ENCODE results near the gene ADSS2. TPM values are rescaled to one million over a fixed set of nuclear protein-coding genes. Genes with fewer than 3 reads are reported as not detected.

Gene ADSS2
- polyA plus RNA-seq, 6 donors from 2014 or later = 19.4 to 28.9 (median 25.8) TPM

DNA sequence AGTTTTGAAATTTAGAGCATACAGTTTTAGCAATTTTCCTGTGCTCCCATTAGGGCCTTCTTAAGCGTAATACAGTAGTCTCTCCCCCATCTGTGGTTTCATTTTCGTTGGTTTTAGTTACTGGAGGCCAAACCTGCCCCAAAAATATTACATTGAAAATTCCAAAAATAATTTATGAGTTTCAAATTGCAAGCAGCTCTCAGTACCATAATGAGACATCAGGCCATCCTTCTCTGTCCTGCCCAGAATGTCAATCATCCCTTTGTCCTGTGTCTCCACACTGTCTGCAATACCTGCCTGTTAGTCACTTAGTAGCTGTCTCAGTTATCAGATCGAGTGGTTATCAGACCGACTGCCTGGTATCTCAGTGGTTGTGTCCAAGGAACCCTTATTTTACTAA is 45.4 kb downstream of the ADSS2 start:
- Mint-ChIP-seq H3K27ac (peak overlapping the region in 2 of 6 donors; percentile 42 to 65), H3K36me3 (peaks cover 70 to 76% of the 10 kb centered on the region in 2 donors), H3K4me3 (no peak overlapping the region), H3K4me1 (peaks cover 0 to 2% (median 0%) of the 10 kb centered on the region in 3 donors), H3K27me3 (no peaks in the 10 kb centered on the region), H3K9me3 (peaks cover 7 to 31% (median 18%) of the 10 kb centered on the region in 7 donors)
- DNase-seq (no peak), ATAC-seq (ENCODE audit: low read depth in 2 of 2) (no peak)

DNA sequence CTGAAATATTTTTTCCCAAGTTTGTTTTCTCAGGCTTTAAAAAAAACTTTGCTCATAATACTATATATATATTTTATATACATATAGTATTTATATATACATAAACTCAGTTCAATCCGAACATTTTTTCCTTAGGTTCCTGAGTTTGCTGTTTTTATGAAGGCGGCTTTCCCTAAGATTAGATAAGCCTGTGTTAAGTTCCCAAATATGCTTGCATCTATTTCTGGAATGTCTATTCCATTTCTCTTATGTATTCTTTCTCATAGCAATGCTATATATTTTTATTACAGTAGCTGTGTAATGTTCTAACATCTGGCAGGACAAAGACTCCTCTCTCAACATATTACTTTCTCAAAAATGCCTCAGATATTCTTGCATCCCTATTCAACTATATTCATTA is 45.9 kb downstream of the ADSS2 start:
- H3K9me3 Mint-ChIP-seq = peaks cover 11 to 36% (median 23%) of the 10 kb centered on the region in 7 donors
- H3K4me1 Mint-ChIP-seq = peaks cover 0 to 2% (median 0%) of the 10 kb centered on the region in 3 donors
- DNase-seq = no peak
- no peaks in the 10 kb centered on the region for H3K27me3 Mint-ChIP-seq
- peaks cover 74 to 80% of the 10 kb centered on the region in 2 donors for H3K36me3 Mint-ChIP-seq
- no peak overlapping the region for H3K4me3 Mint-ChIP-seq
- ATAC-seq (ENCODE audit: low read depth in 2 of 2) = no peak
- H3K27ac Mint-ChIP-seq = no peak overlapping the region

DNA sequence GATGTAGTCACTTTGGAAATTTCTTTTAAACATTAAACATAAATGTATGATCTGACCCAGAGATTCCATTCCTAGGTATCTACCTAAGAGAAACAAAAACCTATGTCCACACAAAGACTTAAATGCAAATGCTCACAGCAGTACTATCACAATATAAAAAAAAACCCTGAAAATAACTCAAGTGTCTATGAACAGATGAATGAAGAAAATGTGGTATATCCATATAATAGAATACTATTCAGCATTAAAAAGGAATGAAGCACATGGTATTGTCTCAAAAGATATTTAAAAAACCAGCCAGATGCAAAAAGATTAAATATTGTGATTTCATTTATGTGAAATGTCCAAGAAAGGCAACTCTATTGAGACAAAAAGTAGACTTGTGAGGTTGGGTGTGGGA is 48.3 kb downstream of the ADSS2 start:
- Mint-ChIP-seq H3K27me3 (no peaks in the 10 kb centered on the region), H3K9me3 (peaks cover 11 to 38% (median 24%) of the 10 kb centered on the region in 7 donors), H3K27ac (no peak overlapping the region), H3K4me1 (peaks cover 0 to 4% (median 0%) of the 10 kb centered on the region in 3 donors), H3K36me3 (peaks cover 64 to 65% of the 10 kb centered on the region in 2 donors), H3K4me3 (no peak overlapping the region)
- ATAC-seq (ENCODE audit: low read depth in 2 of 2) (no peak), DNase-seq (no peak)

DNA sequence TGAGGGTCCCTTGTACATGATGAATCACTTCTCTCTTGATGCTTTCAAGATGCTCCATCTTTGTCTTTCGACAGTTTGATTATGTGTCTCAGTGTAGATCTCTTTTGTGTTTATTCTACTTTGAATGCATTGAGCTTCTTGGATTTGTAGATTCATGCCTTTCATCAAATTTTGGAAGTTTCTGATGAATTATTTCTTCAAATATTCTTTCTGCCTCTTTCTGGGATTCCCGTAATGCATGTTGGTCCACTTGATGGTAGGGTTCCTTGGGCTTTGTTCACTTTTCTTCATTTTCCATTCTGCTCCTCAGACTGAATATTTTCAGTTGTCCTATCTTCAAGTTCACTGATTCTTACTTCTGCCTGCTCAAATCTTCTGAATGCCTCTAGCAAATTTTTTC is 50.7 kb downstream of the ADSS2 start:
- Mint-ChIP-seq H3K4me3 (no peak overlapping the region), H3K9me3 (peaks cover 6 to 38% (median 24%) of the 10 kb centered on the region in 7 donors), H3K27me3 (no peaks in the 10 kb centered on the region), H3K4me1 (peaks cover 5 to 13% (median 12%) of the 10 kb centered on the region in 3 donors), H3K36me3 (peaks cover 44% of the 10 kb centered on the region in 2 donors), H3K27ac (peak overlapping the region in 2 of 6 donors; percentile 3 to 22)
- ATAC-seq (ENCODE audit: low read depth in 2 of 2) (no peak), DNase-seq (no peak)

DNA sequence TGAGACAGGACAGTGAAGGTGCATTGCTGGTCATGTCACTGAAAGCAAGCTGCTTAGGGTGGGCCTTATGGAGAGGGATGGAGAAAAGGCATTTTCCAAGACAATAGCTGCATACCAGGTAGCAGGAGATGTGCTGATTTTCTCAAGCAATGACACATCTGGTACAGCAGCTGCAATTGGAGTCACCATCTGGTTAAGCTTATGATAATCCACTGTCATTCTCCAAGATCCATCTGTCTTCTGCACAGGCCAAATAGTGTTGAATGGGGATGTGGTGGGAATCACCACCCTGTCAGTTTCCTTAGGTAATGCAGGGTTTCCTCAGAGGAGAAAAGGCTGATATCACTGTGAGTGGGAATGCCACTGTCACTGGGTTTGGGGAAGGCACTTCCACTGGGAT is 54.6 kb downstream of the ADSS2 start:
- Mint-ChIP-seq H3K27me3 (no peaks in the 10 kb centered on the region), H3K4me1 (peaks cover 5 to 13% (median 13%) of the 10 kb centered on the region in 3 donors), H3K9me3 (peaks cover 6 to 15% (median 13%) of the 10 kb centered on the region in 7 donors), H3K27ac (peak overlapping the region in 4 of 6 donors; percentile 0 to 72 (median 38)), H3K4me3 (no peak overlapping the region), H3K36me3 (peaks cover 14 to 15% of the 10 kb centered on the region in 2 donors)
- DNase-seq = no peak
- no peak for ATAC-seq (ENCODE audit: low read depth in 2 of 2)

DNA sequence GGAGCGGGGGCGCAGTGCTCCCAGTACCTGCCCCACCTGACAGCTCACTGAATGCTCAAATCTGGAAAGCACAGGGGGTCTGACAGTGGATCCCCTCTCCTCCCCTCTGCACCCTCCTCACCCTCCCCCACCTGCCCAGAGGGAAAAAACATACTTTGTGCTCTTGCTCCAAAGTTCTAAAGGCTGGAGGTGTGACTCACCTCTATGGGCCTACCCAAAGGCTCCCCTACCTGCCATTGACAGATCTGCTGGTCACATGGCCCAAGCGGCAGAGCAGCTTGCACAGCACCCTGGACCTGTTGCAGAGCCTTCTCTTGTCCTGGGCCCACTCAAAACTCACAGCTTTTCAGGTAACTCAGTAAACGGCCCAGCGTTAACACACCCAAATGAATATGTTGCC is 55.7 kb downstream of the ADSS2 start:
- no peaks in the 10 kb centered on the region for H3K27me3 Mint-ChIP-seq
- H3K4me1 Mint-ChIP-seq = peaks cover 5 to 13% (median 11%) of the 10 kb centered on the region in 3 donors
- DNase-seq = no peak
- peak overlapping the region in 3 of 6 donors; percentile 7 to 80 (median 36) for H3K27ac Mint-ChIP-seq
- ATAC-seq (ENCODE audit: low read depth in 2 of 2) = no peak
- no peak overlapping the region for H3K4me3 Mint-ChIP-seq
- peaks cover 3 to 4% of the 10 kb centered on the region in 2 donors for H3K36me3 Mint-ChIP-seq
- peaks cover 0 to 4% (median 2%) of the 10 kb centered on the region in 7 donors for H3K9me3 Mint-ChIP-seq

DNA sequence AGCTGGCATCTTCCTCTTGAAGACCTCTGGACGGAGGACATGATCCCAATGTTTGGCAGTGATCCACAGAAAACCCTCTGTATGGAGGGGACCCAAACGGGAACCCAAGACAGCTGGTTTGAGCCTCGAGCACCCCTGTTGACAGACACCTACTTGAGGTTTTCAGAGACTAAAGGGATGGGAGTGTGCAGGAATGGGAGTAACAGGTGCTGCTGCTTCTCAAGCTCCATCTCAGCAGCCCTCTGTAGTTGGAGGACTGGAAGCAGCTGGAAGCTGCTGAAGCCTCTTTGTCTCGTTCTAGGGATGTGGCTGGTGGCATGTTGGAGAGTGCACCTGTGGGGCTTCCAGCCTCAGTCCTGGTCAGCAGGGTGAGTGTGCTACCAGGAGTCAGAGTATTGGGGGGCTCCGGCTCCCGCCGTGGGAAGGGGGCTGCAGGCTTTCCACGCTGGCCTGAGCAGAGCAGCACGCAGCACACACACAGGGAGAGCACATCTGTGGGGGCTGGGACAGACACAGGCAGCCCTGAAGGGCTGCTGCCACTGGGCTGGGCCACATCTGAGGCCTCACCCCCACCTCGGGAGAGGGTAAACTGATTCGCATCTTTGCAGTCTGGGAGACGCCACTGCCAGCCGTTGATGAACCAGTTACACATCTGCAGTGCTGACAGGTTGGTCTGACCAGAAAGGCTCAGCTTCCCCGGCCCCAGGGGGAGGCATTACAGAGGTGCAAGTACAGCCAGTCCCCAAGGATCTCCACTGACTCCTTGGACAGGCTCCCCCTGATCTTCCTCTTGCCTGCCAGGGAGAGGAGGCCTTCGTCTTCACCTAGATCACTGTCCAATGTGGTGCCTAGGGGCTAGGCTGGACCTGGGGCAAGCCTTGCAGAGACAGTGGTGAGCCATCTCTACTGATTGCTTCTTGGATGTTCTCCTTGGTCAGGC is 56.6 kb downstream of the ADSS2 start:
- peaks cover 0 to 1% (median 0%) of the 10 kb centered on the region in 7 donors for H3K9me3 Mint-ChIP-seq

DNA sequence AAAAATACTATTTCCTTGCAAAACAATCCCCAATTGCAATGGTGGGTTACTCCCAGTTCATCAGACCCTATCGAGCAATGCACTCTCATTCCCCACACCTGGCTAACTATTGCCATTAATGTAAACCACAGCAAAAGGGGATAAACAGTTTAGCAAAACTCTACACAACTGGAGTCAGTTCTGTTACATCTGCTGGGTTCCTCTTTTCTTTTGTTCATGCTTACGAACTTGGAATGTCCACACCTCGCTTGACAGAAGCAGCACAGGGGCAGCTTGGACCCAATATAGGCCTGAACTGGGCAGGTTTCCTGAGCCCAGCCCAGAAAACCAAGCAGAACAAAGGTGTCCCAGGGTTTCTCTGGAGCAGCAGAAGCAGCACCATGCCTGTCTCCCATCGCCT is 57.4 kb downstream of the ADSS2 start:
- DNase-seq = no peak

More for the DNA sequence above, 56.6 kb downstream of the ADSS2 start:
- H3K27ac Mint-ChIP-seq = peak overlapping the region in 2 of 6 donors; percentile 59 to 84
- peaks cover 5 to 13% (median 9%) of the 10 kb centered on the region in 3 donors for H3K4me1 Mint-ChIP-seq
- ATAC-seq (ENCODE audit: low read depth in 2 of 2) = no peak
- H3K36me3 Mint-ChIP-seq = no peaks in the 10 kb centered on the region
- no peaks in the 10 kb centered on the region for H3K27me3 Mint-ChIP-seq
- no peak for DNase-seq
- H3K4me3 Mint-ChIP-seq = no peak overlapping the region

DNA sequence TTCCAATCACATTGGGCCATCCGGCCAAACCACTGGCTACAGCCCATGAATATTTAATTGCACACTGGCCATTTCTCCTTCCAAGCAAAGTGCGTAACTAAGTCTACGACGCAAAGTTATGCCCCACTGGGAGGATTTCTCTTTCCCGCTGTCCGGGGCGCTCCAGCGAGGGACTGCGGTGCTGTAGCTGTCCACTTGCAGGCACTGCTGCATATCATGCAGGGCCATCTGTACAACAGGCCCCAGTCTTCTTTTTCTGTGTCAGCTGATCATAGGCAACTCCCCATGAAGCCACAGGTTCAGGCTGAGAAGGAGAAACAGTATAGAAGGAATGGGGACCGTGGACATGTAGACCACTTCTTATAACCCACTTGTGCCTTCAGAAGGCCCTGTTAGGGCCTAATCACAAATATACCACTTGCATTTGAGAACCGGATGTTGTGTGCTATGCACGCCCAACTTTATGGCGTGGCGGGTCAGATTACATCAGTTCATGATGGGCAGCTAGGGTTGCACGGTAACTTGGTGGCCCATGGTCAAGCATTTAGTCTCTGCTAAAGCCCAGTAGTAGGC is 58.0 kb downstream of the ADSS2 start:
- H3K9me3 Mint-ChIP-seq = peaks cover 0 to 1% (median 0%) of the 10 kb centered on the region in 7 donors
- DNase-seq (no peak), ATAC-seq (ENCODE audit: low read depth in 2 of 2) (no peak)
- H3K27ac Mint-ChIP-seq = no peak overlapping the region
- no peaks in the 10 kb centered on the region for H3K27me3 Mint-ChIP-seq
- no peaks in the 10 kb centered on the region for H3K36me3 Mint-ChIP-seq
- H3K4me1 Mint-ChIP-seq = peaks cover 5 to 13% (median 9%) of the 10 kb centered on the region in 3 donors
- H3K4me3 Mint-ChIP-seq = no peak overlapping the region

More for the DNA sequence above, 57.4 kb downstream of the ADSS2 start:
- no peaks in the 10 kb centered on the region for H3K27me3 Mint-ChIP-seq
- H3K36me3 Mint-ChIP-seq = no peaks in the 10 kb centered on the region
- H3K4me1 Mint-ChIP-seq = peaks cover 5 to 13% (median 9%) of the 10 kb centered on the region in 3 donors
- H3K9me3 Mint-ChIP-seq = peaks cover 0 to 1% (median 0%) of the 10 kb centered on the region in 7 donors
- no peak overlapping the region for H3K4me3 Mint-ChIP-seq
- H3K27ac Mint-ChIP-seq = peak overlapping the region in 1 of 6 donors; percentile 20
- no peak for ATAC-seq (ENCODE audit: low read depth in 2 of 2)

DNA sequence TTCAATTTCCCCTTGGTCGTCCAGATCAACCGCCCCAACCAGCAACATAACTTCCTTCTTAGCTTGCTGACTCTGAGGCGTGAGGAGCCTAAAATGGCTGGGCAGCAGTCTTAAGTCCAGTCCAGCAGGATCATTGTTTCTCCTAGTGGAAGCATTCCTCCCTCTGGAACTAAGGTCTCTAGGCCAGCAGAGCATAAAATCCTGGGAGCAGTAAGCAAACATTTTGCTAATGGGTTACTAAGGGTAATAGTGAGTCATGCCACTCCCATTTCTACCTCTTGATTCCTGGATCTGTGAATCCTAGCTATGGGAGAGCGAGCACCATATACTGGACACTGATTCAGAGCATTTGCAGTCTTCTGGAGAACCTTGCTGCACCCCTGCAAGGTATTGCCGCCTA is 59.9 kb downstream of the ADSS2 start:
- Mint-ChIP-seq H3K27ac (no peak overlapping the region), H3K27me3 (no peaks in the 10 kb centered on the region), H3K4me3 (no peak overlapping the region), H3K36me3 (peaks cover 0 to 7% of the 10 kb centered on the region in 2 donors), H3K9me3 (peaks cover 0 to 4% (median 0%) of the 10 kb centered on the region in 7 donors), H3K4me1 (peaks cover 8 to 15% (median 9%) of the 10 kb centered on the region in 3 donors)
- DNase-seq (no peak), ATAC-seq (ENCODE audit: low read depth in 2 of 2) (no peak)

DNA sequence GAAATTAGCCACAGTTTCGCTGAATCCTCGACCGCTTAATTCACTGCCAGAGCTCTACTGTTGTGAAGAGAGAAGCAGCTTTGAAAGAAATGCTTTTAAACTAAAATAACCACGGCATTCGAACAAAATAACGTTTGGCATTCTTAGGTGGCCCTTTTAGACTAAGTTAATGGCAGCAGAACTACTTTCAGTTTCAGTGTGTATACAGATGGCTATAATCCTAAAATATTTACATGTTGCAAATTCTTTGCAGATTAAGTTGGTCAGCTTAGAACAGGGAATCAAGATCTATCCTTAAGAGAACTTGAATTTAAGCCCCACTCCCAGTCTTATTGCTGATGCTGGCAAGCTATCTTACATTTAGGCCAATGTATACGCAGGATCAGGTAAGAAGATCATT is 62.7 kb downstream of the ADSS2 start:
- ATAC-seq (ENCODE audit: low read depth in 2 of 2) (no peak), DNase-seq (no peak)
- Mint-ChIP-seq H3K4me3 (no peak overlapping the region), H3K27me3 (no peaks in the 10 kb centered on the region), H3K36me3 (peaks cover 0 to 7% of the 10 kb centered on the region in 2 donors), H3K27ac (peak overlapping the region in 1 of 6 donors; percentile 62), H3K4me1 (peaks cover 4 to 6% (median 5%) of the 10 kb centered on the region in 3 donors), H3K9me3 (peaks cover 0 to 4% (median 0%) of the 10 kb centered on the region in 7 donors)

DNA sequence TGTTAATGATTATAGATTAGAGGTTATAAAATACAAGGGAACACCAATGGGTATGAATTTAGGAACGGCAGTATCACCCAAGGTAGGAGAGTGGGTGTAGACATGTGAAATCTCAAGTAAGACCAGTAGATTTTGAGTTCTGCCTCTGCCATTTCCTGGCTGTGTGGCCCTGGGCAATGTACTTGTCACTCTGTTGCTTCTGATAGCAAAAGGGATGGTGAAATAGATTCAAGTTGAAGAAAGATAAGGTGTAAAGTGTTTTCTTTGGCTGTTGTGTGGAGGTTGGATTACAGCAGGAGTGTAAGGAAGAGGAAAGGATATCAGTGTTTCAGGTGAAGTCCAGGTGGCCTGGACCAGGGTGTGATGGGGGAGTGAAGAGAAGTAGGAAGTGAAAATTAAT is 64.3 kb downstream of the ADSS2 start:
- Mint-ChIP-seq H3K4me3 (peak overlapping the region in 1 of 8 donors; percentile 1), H3K9me3 (peaks cover 0 to 4% (median 1%) of the 10 kb centered on the region in 7 donors), H3K36me3 (peaks cover 0 to 7% of the 10 kb centered on the region in 2 donors), H3K27me3 (no peaks in the 10 kb centered on the region), H3K27ac (peak overlapping the region in 2 of 6 donors; percentile 9 to 14), H3K4me1 (peaks cover 4 to 6% (median 5%) of the 10 kb centered on the region in 3 donors)
- DNase-seq (no peak), ATAC-seq (ENCODE audit: low read depth in 2 of 2) (no peak)

DNA sequence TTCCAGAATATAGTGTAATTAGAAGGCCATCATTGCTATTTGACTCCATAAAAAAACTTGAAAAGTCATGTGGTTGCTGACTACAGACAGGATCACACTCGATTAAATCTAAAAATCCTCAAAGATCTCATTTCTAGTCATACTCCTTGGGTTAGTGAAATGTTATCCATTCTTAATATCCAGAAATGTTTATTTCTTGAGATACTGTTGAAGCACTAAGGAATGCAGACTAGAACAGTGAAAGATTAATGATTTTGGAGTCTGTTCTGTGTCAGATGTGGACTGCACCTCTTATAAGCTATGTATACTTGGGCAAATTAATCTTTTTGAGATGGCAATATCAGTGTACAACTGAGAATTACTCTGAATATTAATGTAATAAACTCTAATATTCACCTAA is 65.1 kb downstream of the ADSS2 start:
- peaks cover 0 to 4% (median 0%) of the 10 kb centered on the region in 7 donors for H3K9me3 Mint-ChIP-seq
- peaks cover 0 to 7% of the 10 kb centered on the region in 2 donors for H3K36me3 Mint-ChIP-seq
- no peak overlapping the region for H3K4me3 Mint-ChIP-seq
- no peak overlapping the region for H3K27ac Mint-ChIP-seq
- ATAC-seq (ENCODE audit: low read depth in 2 of 2) (no peak), DNase-seq (no peak)
- peaks cover 4 to 6% (median 5%) of the 10 kb centered on the region in 3 donors for H3K4me1 Mint-ChIP-seq
- H3K27me3 Mint-ChIP-seq = no peaks in the 10 kb centered on the region

Measured in naive B cell (primary cell).